ENCODE results near the gene CRMP1. TPM values are rescaled to one million over a fixed set of nuclear protein-coding genes. Genes with fewer than 3 reads are reported as not detected.

CRMP1 gene
- total RNA-seq, 4 donors from 2014 or later, result 0.64 to 0.76 TPM; not detected in 2

DNA sequence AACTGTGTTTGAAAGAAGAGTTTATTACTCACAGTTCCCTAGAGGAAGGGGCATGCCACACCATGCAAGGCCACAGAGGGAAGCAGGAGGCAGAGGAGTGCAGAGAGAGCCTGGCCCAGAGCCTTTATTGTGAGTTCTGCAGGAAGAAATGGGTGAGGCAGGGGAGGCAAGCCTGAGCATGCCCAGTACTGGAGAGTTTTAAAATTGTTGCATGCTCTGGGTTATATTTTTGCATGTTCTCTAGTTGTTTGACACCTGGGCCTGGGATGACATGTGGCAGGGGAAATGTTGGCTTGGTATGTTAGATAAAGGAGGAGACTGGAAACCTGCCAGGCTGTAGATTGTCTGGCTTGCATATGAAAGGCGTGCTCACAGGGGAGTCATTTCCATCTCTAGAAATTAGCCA, 19.7 kb upstream of the CRMP1 start:
- 50% methylated on average over 1 of the region's 1 CpG for WGBS

DNA sequence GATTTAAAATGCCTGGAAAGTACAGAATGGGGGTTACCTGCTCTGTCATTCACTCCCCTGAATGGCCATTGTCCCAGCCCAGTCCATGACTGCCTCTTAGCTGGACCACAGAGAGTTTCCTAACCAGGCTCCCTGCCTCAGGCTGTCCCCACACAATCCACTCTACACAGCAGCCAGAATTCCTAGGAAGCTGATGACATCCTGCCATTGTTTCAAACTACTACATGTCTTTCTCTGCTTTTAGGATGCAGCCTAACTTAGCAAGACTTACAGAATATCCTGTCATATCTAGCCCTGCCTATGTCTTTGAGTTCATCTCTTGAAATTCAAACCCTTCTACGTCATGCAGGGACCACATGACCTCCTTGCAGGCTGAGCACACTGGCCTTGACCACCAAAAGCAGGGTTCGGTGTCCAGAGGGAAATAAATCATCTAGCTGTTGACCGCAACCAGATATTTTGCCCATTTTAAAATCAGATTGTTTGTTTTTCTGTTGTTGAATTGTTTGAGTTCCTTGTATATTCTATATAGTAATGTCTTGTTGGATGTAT, 16.1 kb upstream of the CRMP1 start:
- peaks cover 21% of the 10 kb centered on the region for H3K27me3 ChIP-seq
- H3K27ac ChIP-seq, result no peak overlapping the region
- H3K4me3 ChIP-seq, result no peak overlapping the region
- WGBS, result 70% methylated on average over 3 of the region's 3 CpGs
- DNase-seq (ENCODE audit: low spot score in 2 of 2), result no peak
- H3K36me3 ChIP-seq, result no peaks in the 10 kb centered on the region
- TF ChIP-seq, protein P1, sequence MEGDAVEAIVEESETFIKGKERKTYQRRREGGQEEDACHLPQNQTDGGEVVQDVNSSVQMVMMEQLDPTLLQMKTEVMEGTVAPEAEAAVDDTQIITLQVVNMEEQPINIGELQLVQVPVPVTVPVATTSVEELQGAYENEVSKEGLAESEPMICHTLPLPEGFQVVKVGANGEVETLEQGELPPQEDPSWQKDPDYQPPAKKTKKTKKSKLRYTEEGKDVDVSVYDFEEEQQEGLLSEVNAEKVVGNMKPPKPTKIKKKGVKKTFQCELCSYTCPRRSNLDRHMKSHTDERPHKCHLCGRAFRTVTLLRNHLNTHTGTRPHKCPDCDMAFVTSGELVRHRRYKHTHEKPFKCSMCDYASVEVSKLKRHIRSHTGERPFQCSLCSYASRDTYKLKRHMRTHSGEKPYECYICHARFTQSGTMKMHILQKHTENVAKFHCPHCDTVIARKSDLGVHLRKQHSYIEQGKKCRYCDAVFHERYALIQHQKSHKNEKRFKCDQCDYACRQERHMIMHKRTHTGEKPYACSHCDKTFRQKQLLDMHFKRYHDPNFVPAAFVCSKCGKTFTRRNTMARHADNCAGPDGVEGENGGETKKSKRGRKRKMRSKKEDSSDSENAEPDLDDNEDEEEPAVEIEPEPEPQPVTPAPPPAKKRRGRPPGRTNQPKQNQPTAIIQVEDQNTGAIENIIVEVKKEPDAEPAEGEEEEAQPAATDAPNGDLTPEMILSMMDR (IDR thresholded peaks at IDR 0.05), result no peak
- TF ChIP-seq POLR2A (IDR thresholded peaks at IDR 0.05) (no peak), POLR2AphosphoS5 (IDR thresholded peaks at IDR 0.05) (no peak), EP300 (IDR thresholded peaks at IDR 0.05) (no peak)
- no peaks in the 10 kb centered on the region for H3K4me1 ChIP-seq
- H3K9me3 ChIP-seq, result no peaks in the 10 kb centered on the region

More for the DNA sequence above, 19.7 kb upstream of the CRMP1 start:
- H3K4me3 ChIP-seq, result no peak overlapping the region
- H3K4me1 ChIP-seq, result no peaks in the 10 kb centered on the region
- no peak for TF ChIP-seq POLR2A (IDR thresholded peaks at IDR 0.05)
- TF ChIP-seq POLR2AphosphoS5 (IDR thresholded peaks at IDR 0.05), result no peak
- TF ChIP-seq EP300 (IDR thresholded peaks at IDR 0.05), result no peak
- TF ChIP-seq, protein P1 (IDR thresholded peaks at IDR 0.05), result no peak
- no peaks in the 10 kb centered on the region for H3K9me3 ChIP-seq
- no peak overlapping the region for H3K27ac ChIP-seq
- H3K27me3 ChIP-seq, result peaks cover 20% of the 10 kb centered on the region
- no peak for DNase-seq (ENCODE audit: low spot score in 2 of 2)
- H3K36me3 ChIP-seq, result no peaks in the 10 kb centered on the region

DNA sequence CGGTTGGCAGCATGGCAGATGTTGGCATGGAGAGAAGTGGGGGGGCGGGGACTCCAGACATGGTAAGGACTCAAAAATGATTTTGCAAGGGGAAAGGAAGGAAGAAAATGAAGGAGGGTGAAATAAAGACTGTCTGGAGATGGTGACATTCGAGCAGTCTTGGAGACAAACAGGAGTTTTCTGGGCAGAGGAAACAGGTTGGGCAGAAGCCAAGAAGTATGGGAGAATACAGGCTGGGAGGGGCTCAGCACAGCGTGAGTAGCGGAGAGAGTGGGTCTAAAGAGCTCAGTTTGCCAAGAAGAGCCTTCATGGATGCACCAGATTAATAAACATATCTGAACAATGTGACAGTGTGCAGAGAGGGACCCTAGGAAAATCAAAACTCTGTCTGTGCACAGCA, 13.3 kb upstream of the CRMP1 start:
- Histone ChIP-seq H3K36me3 (no peaks in the 10 kb centered on the region), H3K27ac (no peak overlapping the region), H3K27me3 (peaks cover 38% of the 10 kb centered on the region), H3K4me3 (no peak overlapping the region), H3K4me1 (no peaks in the 10 kb centered on the region), H3K9me3 (no peaks in the 10 kb centered on the region)
- DNase-seq (ENCODE audit: low spot score in 2 of 2), result no peak
- TF ChIP-seq POLR2A (IDR thresholded peaks at IDR 0.05), result no peak
- TF ChIP-seq, protein P1 (IDR thresholded peaks at IDR 0.05), result no peak
- TF ChIP-seq POLR2AphosphoS5 (IDR thresholded peaks at IDR 0.05), result no peak
- no peak for TF ChIP-seq EP300 (IDR thresholded peaks at IDR 0.05)
- WGBS, result 23% methylated on average over 5 of the region's 5 CpGs

- H3K36me3 ChIP-seq, result no peaks in the 10 kb centered on the region
- no peak overlapping the region for H3K4me3 ChIP-seq
- peaks cover 43% of the 10 kb centered on the region for H3K27me3 ChIP-seq
- TF ChIP-seq POLR2AphosphoS5 (IDR thresholded peaks at IDR 0.05), result no peak
- TF ChIP-seq, protein P1 (IDR thresholded peaks at IDR 0.05), result no peak
- TF ChIP-seq EP300 (IDR thresholded peaks at IDR 0.05), result no peak
- TF ChIP-seq POLR2A (IDR thresholded peaks at IDR 0.05), result no peak
- no peak overlapping the region for H3K27ac ChIP-seq
- no peak for DNase-seq (ENCODE audit: low spot score in 2 of 2)
- 14% methylated on average over 8 of the region's 8 CpGs for WGBS
- H3K9me3 ChIP-seq, result no peaks in the 10 kb centered on the region
- H3K4me1 ChIP-seq, result no peaks in the 10 kb centered on the region
Observed at GRCh38 chr4:5905714-5906113, 12.8 kb upstream of the CRMP1 start.

GRCh38 chr4:5900844-5901243, 8.0 kb upstream of the CRMP1 start:
- Histone ChIP-seq H3K9me3 (no peaks in the 10 kb centered on the region), H3K4me1 (no peaks in the 10 kb centered on the region), H3K27ac (no peak overlapping the region), H3K4me3 (no peak overlapping the region), H3K36me3 (no peaks in the 10 kb centered on the region), H3K27me3 (peaks cover 65% of the 10 kb centered on the region)
- DNase-seq (ENCODE audit: low spot score in 2 of 2), result no peak
- TF ChIP-seq EP300 (IDR thresholded peaks at IDR 0.05) (no peak), POLR2A (IDR thresholded peaks at IDR 0.05) (no peak), POLR2AphosphoS5 (IDR thresholded peaks at IDR 0.05) (no peak)
- TF ChIP-seq, protein P1 (IDR thresholded peaks at IDR 0.05), result no peak
- 90% methylated on average over 5 of the region's 5 CpGs for WGBS
